ENCODE results near the gene CCL26. TPM values are rescaled to one million over a fixed set of nuclear protein-coding genes. Genes with fewer than 3 reads are reported as not detected.

Gene CCL26
- total and polyA plus RNA-seq, 7 donors: 0.27 to 0.34 TPM; not detected in 5

- Histone ChIP-seq H3K4me1 (peaks cover 4% of the 10 kb centered on the region), H3K27ac (peak overlapping the region; percentile 59), H3K9me3 (no peaks in the 10 kb centered on the region), H3K27me3 (ENCODE audit: insufficient read depth in 3 of 3, low read length in 2 of 3) (no peaks in the 10 kb centered on the region), H3K36me3 (ENCODE audit: insufficient read depth in 1 of 2, low read depth in 1 of 2) (no peaks in the 10 kb centered on the region), H3K4me3 (peak overlapping the region; percentile 84)
- DNase-seq (no peak), ATAC-seq (no peak)
- intact Hi-C loops (cut with DNase I): no loop called here
- WGBS, 3 donors: 57 to 63% (median 58%) methylated on average over 26 of the region's 26 CpGs
- TF ChIP-seq, protein P1, sequence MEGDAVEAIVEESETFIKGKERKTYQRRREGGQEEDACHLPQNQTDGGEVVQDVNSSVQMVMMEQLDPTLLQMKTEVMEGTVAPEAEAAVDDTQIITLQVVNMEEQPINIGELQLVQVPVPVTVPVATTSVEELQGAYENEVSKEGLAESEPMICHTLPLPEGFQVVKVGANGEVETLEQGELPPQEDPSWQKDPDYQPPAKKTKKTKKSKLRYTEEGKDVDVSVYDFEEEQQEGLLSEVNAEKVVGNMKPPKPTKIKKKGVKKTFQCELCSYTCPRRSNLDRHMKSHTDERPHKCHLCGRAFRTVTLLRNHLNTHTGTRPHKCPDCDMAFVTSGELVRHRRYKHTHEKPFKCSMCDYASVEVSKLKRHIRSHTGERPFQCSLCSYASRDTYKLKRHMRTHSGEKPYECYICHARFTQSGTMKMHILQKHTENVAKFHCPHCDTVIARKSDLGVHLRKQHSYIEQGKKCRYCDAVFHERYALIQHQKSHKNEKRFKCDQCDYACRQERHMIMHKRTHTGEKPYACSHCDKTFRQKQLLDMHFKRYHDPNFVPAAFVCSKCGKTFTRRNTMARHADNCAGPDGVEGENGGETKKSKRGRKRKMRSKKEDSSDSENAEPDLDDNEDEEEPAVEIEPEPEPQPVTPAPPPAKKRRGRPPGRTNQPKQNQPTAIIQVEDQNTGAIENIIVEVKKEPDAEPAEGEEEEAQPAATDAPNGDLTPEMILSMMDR (IDR thresholded peaks at IDR 0.05): no peak
Observed at GRCh38 chr7:75739796-75740672, 32.0 kb downstream of the CCL26 start.

- peak overlapping the region; percentile 59 for H3K27ac ChIP-seq
- H3K4me1 ChIP-seq: peaks cover 4% of the 10 kb centered on the region
- ATAC-seq (peak; percentile 98 to 99 (median 99)), DNase-seq (peak; percentile 100)
- intact Hi-C loops (cut with DNase I): no loop called here
- WGBS, 3 donors: 0 to 1% (median 1%) methylated on average over 36 to 89 of the region's 89 CpGs
- TF ChIP-seq, protein P1 (IDR thresholded peaks at IDR 0.05): no peak
- H3K9me3 ChIP-seq: no peaks in the 10 kb centered on the region
- no peaks in the 10 kb centered on the region for H3K27me3 ChIP-seq (ENCODE audit: insufficient read depth in 3 of 3, low read length in 2 of 3)
- H3K36me3 ChIP-seq (ENCODE audit: insufficient read depth in 1 of 2, low read depth in 1 of 2): no peaks in the 10 kb centered on the region
- peak overlapping the region; percentile 84 for H3K4me3 ChIP-seq
Observed at GRCh38 chr7:75738975-75739795, 32.8 kb downstream of the CCL26 start.

GRCh38 chr7:75738604-75738974, 33.4 kb downstream of the CCL26 start, which contains the start of gene HIP1:
TSS of gene HIP1 (minus strand) at chr7:75738941. CDS start at chr7:75738920, 21 bp downstream.
- Histone ChIP-seq H3K36me3 (ENCODE audit: insufficient read depth in 1 of 2, low read depth in 1 of 2) (no peaks in the 10 kb centered on the region), H3K4me1 (peaks cover 4% of the 10 kb centered on the region), H3K9me3 (no peaks in the 10 kb centered on the region), H3K27me3 (ENCODE audit: insufficient read depth in 3 of 3, low read length in 2 of 3) (no peaks in the 10 kb centered on the region), H3K4me3 (peak within 1 kb of the TSS; percentile 84), H3K27ac (peak within 1 kb of the TSS; percentile 59)
- 0% methylated on average over 21 to 30 of the region's 30 CpGs for WGBS, 3 donors
- TF ChIP-seq, protein P1 (IDR thresholded peaks at IDR 0.05): no peak
- ATAC-seq (no peak), DNase-seq (no peak)
- intact Hi-C loops (cut with DNase I): no loop called here

GRCh38 chr7:75737856-75738603, 34.0 kb downstream of the CCL26 start:
- Histone ChIP-seq H3K4me1 (peaks cover 4% of the 10 kb centered on the region), H3K27me3 (ENCODE audit: insufficient read depth in 3 of 3, low read length in 2 of 3) (no peaks in the 10 kb centered on the region), H3K27ac (peak overlapping the region; percentile 59), H3K9me3 (no peaks in the 10 kb centered on the region), H3K4me3 (peak overlapping the region; percentile 84), H3K36me3 (ENCODE audit: insufficient read depth in 1 of 2, low read depth in 1 of 2) (no peaks in the 10 kb centered on the region)
- intact Hi-C loops (cut with DNase I): no loop called here
- ATAC-seq: peak in 1 of 4 donors; percentile 0
- DNase-seq: no peak
- TF ChIP-seq, protein P1 (IDR thresholded peaks at IDR 0.05): no peak
- 4 to 5% (median 4%) methylated on average over 17 to 18 of the region's 18 CpGs for WGBS, 3 donors

Data from psoas muscle (tissue), 8 donors.